Effector CD8-positive, alpha-beta T cell (primary cell): Measurements from ENCODE around the gene SYNC.
"Not testable (repeated sequence)": the region's sequence is repeated elsewhere in the genome, so short reads cannot be mapped to it uniquely, and the experiment has no call there.

ENCODE experiments used
- DNase-seq: peaks from one replicate; lab custom pipeline; 2025; lab: John Stamatoyannopoulos, UW

Gene SYNC

GRCh38 chr1:32724678-32725614, 22.4 kb upstream of the SYNC start:
- no peak for DNase-seq

- DNase-seq: no peak
Observed at GRCh38 chr1:32719681-32720275, 17.2 kb upstream of the SYNC start.

- no peak for DNase-seq
Observed at GRCh38 chr1:32718527-32718926, 16.0 kb upstream of the SYNC start.

- DNase-seq: no peak
Observed at GRCh38 chr1:32718036-32718435, 15.5 kb upstream of the SYNC start.

- no peak for DNase-seq
Observed at GRCh38 chr1:32717503-32717902, 14.9 kb upstream of the SYNC start.

- DNase-seq: no peak
Observed at GRCh38 chr1:32716312-32717148, 14.0 kb upstream of the SYNC start.

GRCh38 chr1:32715901-32716311, 13.3 kb upstream of the SYNC start:
- no peak for DNase-seq

- DNase-seq: no peak
Observed at GRCh38 chr1:32714277-32714676, 11.7 kb upstream of the SYNC start.

GRCh38 chr1:32713081-32713480, 10.5 kb upstream of the SYNC start:
- no peak for DNase-seq

GRCh38 chr1:32711221-32711620, 8.7 kb upstream of the SYNC start:
- not testable (repeated sequence) for DNase-seq

GRCh38 chr1:32709476-32709875, 6.9 kb upstream of the SYNC start:
- no peak for DNase-seq

- no peak for DNase-seq
Observed at GRCh38 chr1:32709075-32709474, 6.5 kb upstream of the SYNC start.

- no peak for DNase-seq
Observed at GRCh38 chr1:32706491-32706890, 3.9 kb upstream of the SYNC start.

- DNase-seq: no peak
Observed at GRCh38 chr1:32705516-32705915, 2.9 kb upstream of the SYNC start.

GRCh38 chr1:32703479-32704291, 1.1 kb upstream of the SYNC start:
- DNase-seq: no peak

GRCh38 chr1:32701951-32702598, 495 bp downstream of the SYNC start:
- DNase-seq: no peak

- no peak for DNase-seq
Observed at GRCh38 chr1:32701421-32701911, 1.1 kb downstream of the SYNC start.

- not testable (repeated sequence) for DNase-seq
Observed at GRCh38 chr1:32696996-32697395, 5.6 kb downstream of the SYNC start.

GRCh38 chr1:32696041-32696440, 6.5 kb downstream of the SYNC start:
- no peak for DNase-seq

GRCh38 chr1:32695098-32695904, 7.3 kb downstream of the SYNC start:
- no peak for DNase-seq
